ENCODE data around the gene MICAL1.

DNA sequence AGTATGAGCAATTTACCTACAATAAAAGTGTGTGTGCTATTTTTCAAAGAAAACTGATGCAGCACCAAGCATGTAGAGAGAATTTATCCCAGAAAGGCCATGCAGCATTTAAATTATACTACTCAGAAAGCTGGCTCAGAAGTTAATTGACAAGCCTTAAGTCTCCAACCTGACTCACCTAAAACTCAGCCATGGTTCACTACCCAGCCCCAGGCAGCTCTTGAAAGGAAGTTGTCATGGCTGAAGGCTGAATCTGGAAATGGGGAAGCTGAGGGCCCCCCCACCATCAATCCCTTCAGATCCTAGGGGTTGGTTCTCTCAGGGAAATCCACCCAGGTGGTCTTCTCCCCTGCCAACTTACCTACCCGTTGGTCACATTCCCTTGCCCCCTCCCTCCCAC, 34.8 kb downstream of the MICAL1 start:
- TF ChIP-seq, protein P1, sequence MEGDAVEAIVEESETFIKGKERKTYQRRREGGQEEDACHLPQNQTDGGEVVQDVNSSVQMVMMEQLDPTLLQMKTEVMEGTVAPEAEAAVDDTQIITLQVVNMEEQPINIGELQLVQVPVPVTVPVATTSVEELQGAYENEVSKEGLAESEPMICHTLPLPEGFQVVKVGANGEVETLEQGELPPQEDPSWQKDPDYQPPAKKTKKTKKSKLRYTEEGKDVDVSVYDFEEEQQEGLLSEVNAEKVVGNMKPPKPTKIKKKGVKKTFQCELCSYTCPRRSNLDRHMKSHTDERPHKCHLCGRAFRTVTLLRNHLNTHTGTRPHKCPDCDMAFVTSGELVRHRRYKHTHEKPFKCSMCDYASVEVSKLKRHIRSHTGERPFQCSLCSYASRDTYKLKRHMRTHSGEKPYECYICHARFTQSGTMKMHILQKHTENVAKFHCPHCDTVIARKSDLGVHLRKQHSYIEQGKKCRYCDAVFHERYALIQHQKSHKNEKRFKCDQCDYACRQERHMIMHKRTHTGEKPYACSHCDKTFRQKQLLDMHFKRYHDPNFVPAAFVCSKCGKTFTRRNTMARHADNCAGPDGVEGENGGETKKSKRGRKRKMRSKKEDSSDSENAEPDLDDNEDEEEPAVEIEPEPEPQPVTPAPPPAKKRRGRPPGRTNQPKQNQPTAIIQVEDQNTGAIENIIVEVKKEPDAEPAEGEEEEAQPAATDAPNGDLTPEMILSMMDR (IDR thresholded peaks at IDR 0.05; ENCODE audit: low read depth, low read length): no peak
- TF ChIP-seq EZH2phosphoT487 (IDR thresholded peaks at IDR 0.05; ENCODE audit: low read depth): no peak

Measured in OCI-LY3 (cell line).